HG03175 (cell line): ENCODE data around the gene PPP1R2B.

Source experiments
- ATAC-seq: cut with Tn5 transposase; IDR thresholded peaks from one replicate; pipeline ENCODE4 v1.9.1; 2021; ENCODE audit warnings: mild to moderate bottlenecking, moderate library complexity; ENCODE audit not compliant: unreplicated experiment

The PPP1R2B gene

DNA sequence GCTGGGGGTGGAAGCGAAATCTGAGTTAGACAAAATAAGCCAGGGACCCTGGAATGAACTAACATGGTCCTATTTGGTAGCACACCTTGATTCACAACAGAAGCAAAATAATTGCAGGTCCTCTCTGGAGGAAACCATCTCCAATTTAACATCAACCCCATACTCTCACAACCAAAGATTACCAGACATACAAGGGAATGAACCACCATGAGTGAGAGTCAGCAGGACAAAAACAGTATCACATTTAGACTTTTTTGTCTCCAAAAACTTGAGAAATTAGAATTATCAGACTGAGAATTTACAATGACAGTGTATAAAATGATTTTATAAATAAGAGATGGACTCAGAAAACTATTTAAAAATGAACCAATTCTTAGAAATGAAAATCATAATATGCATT lies 21.1 kb downstream of the PPP1R2B start:
- no peak for ATAC-seq

DNA sequence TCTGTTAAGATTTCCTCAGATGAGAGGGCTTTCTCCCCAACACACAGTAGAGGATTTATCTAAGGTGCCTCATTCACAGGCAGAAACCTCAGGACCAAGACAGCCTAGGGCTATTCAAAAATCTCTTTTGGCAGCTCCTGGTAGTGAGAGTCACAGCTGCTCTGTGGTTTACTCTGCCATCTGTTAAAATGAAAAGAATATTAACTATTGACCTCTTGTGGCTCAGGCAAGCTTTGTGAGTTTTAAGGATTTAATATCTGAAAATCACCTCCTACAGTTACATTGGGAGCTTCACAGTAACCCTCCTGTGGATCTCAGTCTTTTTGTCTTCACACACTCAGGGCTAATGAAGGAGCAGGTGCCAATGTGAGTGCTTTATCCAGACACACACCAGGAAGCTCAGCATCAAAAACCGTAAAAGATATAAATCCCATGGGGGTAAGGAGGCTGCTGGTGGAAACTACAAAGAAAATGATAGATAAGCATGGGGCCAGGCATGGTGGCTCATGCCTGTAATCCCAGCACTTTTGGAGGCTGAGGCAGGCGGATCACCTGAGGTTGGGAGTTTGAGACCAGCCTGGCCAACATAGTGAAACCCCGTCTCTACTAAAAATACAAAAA lies 29.7 kb downstream of the PPP1R2B start:
- ATAC-seq: peak; percentile 96

DNA sequence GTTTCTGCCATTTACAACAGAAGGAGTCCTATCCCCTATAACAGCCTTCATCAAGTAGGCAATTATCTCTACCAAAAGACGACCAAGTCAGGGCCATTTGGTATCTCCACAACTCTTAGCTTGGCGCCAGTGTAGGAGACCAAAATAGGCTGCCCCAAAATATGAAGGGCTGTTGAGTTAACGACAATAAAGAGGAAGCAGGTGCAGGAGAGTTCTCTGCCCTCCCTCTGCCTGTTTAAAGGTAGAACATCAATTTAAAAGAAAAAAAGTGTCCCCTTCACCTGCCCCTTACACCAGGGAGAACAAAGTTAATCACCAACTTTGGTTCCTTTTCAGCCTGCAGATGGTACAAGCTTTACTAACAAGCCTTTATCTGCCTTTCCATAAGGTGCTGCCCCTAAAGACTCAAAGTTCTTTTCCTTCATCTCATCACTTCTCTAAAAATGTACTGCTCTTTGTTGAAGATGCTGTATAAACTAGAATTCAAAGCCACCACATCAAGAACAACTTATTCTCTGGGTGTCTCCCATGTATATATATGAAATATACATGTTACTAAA lies 33.3 kb downstream of the PPP1R2B start:
- ATAC-seq: no peak

DNA sequence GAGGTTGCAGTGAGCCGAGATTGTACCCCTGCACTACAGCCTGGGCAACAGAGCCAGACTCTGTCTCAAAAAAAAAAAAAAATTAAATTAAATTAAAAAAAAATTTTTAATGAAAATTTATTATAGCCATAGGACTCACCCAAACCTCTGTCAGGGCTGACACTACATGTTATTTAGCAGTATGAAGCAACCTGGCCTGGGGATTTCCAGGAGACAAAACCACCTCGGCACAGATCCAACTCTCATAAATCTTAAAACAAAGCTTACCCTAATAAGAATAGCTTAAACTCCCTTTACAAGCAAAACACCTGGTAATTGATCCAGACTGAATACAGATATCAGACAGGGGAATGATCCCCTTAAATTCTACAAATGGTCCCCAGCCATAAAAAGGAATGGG lies 38.4 kb downstream of the PPP1R2B start:
- ATAC-seq: no peak

DNA sequence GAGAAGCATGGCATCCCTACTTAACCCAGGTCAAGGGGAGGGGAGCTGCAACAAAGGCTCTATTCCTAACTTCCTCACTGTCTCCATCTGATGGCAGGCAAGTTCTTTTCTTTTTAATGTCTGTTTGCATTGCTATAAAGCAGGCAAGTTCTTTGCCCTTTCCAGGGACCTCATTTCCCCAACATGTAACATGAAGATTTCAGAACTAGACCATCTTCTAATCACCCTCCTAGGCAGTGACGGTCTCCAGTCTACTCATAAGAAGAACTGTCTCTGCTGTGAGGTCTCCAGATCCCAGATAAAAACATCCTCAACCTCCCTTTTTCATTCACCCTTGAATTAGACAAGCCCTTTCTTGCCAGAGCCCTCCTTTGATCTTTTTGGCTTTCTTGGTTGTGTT lies 42.1 kb downstream of the PPP1R2B start:
- no peak for ATAC-seq

DNA sequence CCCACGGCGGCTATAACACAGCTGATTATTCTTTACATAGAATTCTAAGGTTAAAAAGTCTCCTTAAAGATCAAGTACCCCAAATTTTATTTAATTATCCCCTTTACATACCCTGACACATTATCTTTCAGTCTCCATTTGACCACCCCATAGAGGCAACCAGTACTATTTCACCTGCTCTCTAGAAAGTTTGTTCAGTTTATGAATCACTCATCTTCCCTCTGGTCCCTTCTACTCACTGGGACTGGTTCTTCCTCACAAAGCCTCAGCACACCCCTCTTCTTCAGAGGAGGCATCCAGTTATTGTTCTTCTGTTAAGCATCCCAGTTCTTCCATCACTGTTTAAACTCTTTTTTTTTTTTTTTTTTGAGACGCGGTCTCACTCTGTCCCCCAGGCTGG lies 42.8 kb downstream of the PPP1R2B start:
- no peak for ATAC-seq

DNA sequence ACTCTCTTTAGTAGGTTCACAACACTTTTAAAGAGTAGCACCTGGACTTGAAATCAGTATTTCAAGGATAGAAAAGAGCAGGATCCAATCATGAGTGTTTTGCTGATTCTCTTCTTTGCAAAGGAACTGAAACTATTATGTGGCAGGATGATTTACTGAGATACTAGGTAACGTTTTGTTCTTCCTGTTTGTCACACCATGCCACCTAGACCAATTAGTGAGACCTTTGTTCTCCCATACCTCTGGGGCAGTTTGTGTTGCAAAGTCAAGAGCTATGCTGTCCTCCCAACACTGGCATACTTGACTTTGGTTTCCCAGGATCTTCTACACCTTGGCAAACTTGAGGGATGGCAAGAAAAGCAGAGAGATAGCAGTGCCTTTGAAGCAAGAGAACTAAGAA lies 43.4 kb downstream of the PPP1R2B start:
- ATAC-seq: peak; percentile 79

DNA sequence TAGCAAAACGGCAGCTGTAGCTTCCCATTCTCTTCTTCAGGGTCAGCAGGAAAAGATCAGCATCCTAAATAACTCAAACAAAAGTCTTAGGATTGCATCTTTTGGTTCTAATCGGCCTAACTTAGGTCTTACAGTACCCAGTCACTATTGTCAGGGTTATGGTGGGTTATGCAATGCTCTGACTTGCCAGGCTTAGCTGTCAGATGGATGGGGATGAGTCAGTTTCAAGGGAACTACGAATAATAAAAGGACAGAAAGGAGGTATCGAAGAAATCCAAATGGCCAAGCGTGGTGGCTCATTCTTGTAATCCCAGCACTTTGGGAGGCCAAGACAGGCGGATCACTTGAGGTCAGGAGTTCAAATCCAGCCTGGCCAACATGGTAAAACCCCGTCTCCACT lies 46.5 kb downstream of the PPP1R2B start:
- no peak for ATAC-seq
